ENCODE results near the gene SSTR3.

SSTR3 gene

GRCh38 chr22:37211866-37212173, 457 bp downstream of the SSTR3 start:
- TF ChIP-seq CTCF (IDR thresholded peaks at IDR 0.05), result no peak
- peak in 1 of 2 donors; percentile 42 for DNase-seq
- Histone ChIP-seq H3K4me1 (peaks cover 0 to 11% (median 9%) of the 10 kb centered on the region in 4 donors), H3K27me3 (peaks cover 0 to 66% of the 10 kb centered on the region in 2 donors), H3K4me3 (no peak overlapping the region), H3K27ac (no peak overlapping the region), H3K9me3 (no peaks in the 10 kb centered on the region), H3K36me3 (no peaks in the 10 kb centered on the region)
- intact Hi-C loops (cut with DNase I; ENCODE audit: low total_unique reads), result no loop called here

- Histone ChIP-seq H3K9me3 (no peaks in the 10 kb centered on the region), H3K27ac (no peak overlapping the region), H3K36me3 (no peaks in the 10 kb centered on the region), H3K27me3 (peaks cover 0 to 64% of the 10 kb centered on the region in 2 donors), H3K4me1 (peaks cover 0 to 11% (median 9%) of the 10 kb centered on the region in 4 donors), H3K4me3 (no peak overlapping the region)
- DNase-seq, result peak in 1 of 2 donors; percentile 53
- intact Hi-C loops (cut with DNase I; ENCODE audit: low total_unique reads), result no loop called here
- TF ChIP-seq CTCF (IDR thresholded peaks at IDR 0.05), result no peak
Measured at GRCh38 chr22:37211075-37211865, 1.0 kb downstream of the SSTR3 start.

GRCh38 chr22:37210041-37210803, 2.1 kb downstream of the SSTR3 start:
- H3K4me1 ChIP-seq, result peaks cover 0 to 11% (median 9%) of the 10 kb centered on the region in 4 donors
- intact Hi-C loops (cut with DNase I; ENCODE audit: low total_unique reads), result no loop called here
- no peaks in the 10 kb centered on the region for H3K36me3 ChIP-seq
- peak in 1 of 2 donors; percentile 50 for DNase-seq
- H3K27ac ChIP-seq, result no peak overlapping the region
- no peaks in the 10 kb centered on the region for H3K9me3 ChIP-seq
- no peak overlapping the region for H3K4me3 ChIP-seq
- TF ChIP-seq CTCF (IDR thresholded peaks at IDR 0.05), result no peak
- peaks cover 0 to 63% of the 10 kb centered on the region in 2 donors for H3K27me3 ChIP-seq

GRCh38 chr22:37209140-37209845, 3.0 kb downstream of the SSTR3 start:
- intact Hi-C loops (cut with DNase I; ENCODE audit: low total_unique reads), result loop anchor here (10.0 kb wide), 1 partner anchor 174 kb away; no protein-coding TSS in a partner anchor
- Histone ChIP-seq H3K27me3 (peaks cover 0 to 57% of the 10 kb centered on the region in 2 donors), H3K4me1 (peaks cover 0 to 11% (median 9%) of the 10 kb centered on the region in 4 donors), H3K36me3 (no peaks in the 10 kb centered on the region), H3K9me3 (no peaks in the 10 kb centered on the region), H3K27ac (no peak overlapping the region), H3K4me3 (no peak overlapping the region)
- TF ChIP-seq CTCF (IDR thresholded peaks at IDR 0.05), result no peak
- DNase-seq, result peak in 1 of 2 donors; percentile 40

- Histone ChIP-seq H3K9me3 (no peaks in the 10 kb centered on the region), H3K27me3 (peaks cover 0 to 50% of the 10 kb centered on the region in 2 donors), H3K4me1 (peaks cover 0 to 11% (median 9%) of the 10 kb centered on the region in 4 donors), H3K4me3 (no peak overlapping the region), H3K36me3 (no peaks in the 10 kb centered on the region), H3K27ac (no peak overlapping the region)
- DNase-seq, result peak in 1 of 2 donors; percentile 17
- intact Hi-C loops (cut with DNase I; ENCODE audit: low total_unique reads), result loop anchor here (10.0 kb wide), 1 partner anchor 174 kb away; no protein-coding TSS in a partner anchor
- TF ChIP-seq CTCF (IDR thresholded peaks at IDR 0.05), result no peak
Measured at GRCh38 chr22:37208401-37209139, 3.7 kb downstream of the SSTR3 start.

Data from tibial artery (tissue), 4 donors.